ENCODE data around the gene SKIC3. TPM values are rescaled to one million over a fixed set of nuclear protein-coding genes. Genes with fewer than 3 reads are reported as not detected.

SKIC3 gene
- 68.7 TPM for total RNA-seq
- long read RNA-seq, full-length matches to known transcripts = 8 of 32 reads
- long read RNA-seq, partial matches to known transcripts = 19 of 32 reads
- long read RNA-seq, other reads (novel, unspliced or antisense) = 5 of 32 reads

- TF ChIP-seq, protein P1, sequence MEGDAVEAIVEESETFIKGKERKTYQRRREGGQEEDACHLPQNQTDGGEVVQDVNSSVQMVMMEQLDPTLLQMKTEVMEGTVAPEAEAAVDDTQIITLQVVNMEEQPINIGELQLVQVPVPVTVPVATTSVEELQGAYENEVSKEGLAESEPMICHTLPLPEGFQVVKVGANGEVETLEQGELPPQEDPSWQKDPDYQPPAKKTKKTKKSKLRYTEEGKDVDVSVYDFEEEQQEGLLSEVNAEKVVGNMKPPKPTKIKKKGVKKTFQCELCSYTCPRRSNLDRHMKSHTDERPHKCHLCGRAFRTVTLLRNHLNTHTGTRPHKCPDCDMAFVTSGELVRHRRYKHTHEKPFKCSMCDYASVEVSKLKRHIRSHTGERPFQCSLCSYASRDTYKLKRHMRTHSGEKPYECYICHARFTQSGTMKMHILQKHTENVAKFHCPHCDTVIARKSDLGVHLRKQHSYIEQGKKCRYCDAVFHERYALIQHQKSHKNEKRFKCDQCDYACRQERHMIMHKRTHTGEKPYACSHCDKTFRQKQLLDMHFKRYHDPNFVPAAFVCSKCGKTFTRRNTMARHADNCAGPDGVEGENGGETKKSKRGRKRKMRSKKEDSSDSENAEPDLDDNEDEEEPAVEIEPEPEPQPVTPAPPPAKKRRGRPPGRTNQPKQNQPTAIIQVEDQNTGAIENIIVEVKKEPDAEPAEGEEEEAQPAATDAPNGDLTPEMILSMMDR (IDR thresholded peaks at IDR 0.05) = peak; percentile 47
- H3K36me3 ChIP-seq = peaks cover 16% of the 10 kb centered on the region
- peaks cover 27% of the 10 kb centered on the region for H3K4me1 ChIP-seq
- peak within 1 kb of the TSS; percentile 86 for H3K4me3 ChIP-seq
- ATAC-seq = peak; percentile 98
- peak within 1 kb of the TSS; percentile 91 for H3K27ac ChIP-seq
- intact Hi-C loops (cut with DNase I) = no loop called here
- H3K9me3 ChIP-seq = no peaks in the 10 kb centered on the region
- DNase-seq = peak; percentile 96
- H3K27me3 ChIP-seq (ENCODE audit: low read depth) = no peaks in the 10 kb centered on the region
Observed at GRCh38 chr5:95554647-95555548, at the start of gene SKIC3, which contains the start of gene ARSK. TSS of gene SKIC3 (minus strand) at chr5:95554977. CDS start at chr5:95547150, 7,827 bp downstream. TSS of gene ARSK (plus strand) at chr5:95555101. CDS start at chr5:95555279, 178 bp downstream.

- Histone ChIP-seq H3K4me1 (no peaks in the 10 kb centered on the region), H3K4me3 (no peak overlapping the region), H3K9me3 (no peaks in the 10 kb centered on the region), H3K27ac (no peak overlapping the region), H3K36me3 (peaks cover 13% of the 10 kb centered on the region), H3K27me3 (ENCODE audit: low read depth) (no peaks in the 10 kb centered on the region)
- TF ChIP-seq, protein P1 (IDR thresholded peaks at IDR 0.05) = no peak
- no peak for ATAC-seq
- no peak for DNase-seq
- intact Hi-C loops (cut with DNase I) = no loop called here
Observed at GRCh38 chr5:95600557-95600956, 45.8 kb upstream of the SKIC3 start.

DNA sequence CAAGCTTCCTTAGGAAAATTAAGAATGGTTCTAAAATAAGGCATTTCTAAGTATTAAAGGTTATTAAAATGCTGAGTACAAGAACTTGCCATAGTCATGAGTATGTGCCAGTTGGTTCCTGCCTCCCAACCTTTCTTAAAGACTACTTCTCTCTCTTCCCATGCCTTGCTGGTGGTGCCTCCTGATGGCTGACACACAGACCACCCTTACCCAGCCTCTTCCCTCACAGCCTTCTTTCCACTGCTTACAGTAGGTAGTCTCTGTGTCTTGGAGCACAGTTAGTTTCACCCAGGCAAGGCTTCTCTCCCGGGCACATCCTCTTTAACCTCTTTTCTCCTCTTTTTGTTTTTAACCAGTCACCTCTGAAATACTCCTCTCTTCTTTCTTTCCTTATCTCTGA, 44.5 kb upstream of the SKIC3 start:
- TF ChIP-seq, protein P1 (IDR thresholded peaks at IDR 0.05) = no peak
- Histone ChIP-seq H3K4me3 (no peak overlapping the region), H3K27ac (no peak overlapping the region), H3K9me3 (no peaks in the 10 kb centered on the region), H3K4me1 (no peaks in the 10 kb centered on the region), H3K36me3 (peaks cover 13% of the 10 kb centered on the region), H3K27me3 (ENCODE audit: low read depth) (no peaks in the 10 kb centered on the region)
- no peak for ATAC-seq
- intact Hi-C loops (cut with DNase I) = no loop called here
- no peak for DNase-seq

- no peaks in the 10 kb centered on the region for H3K9me3 ChIP-seq
- ATAC-seq (peak in 1 of 2 donors; percentile 24), DNase-seq (no peak)
- H3K27me3 ChIP-seq (ENCODE audit: low read depth) = no peaks in the 10 kb centered on the region
- intact Hi-C loops (cut with DNase I) = no loop called here
- H3K4me3 ChIP-seq = no peak overlapping the region
- H3K27ac ChIP-seq = no peak overlapping the region
- no peaks in the 10 kb centered on the region for H3K4me1 ChIP-seq
- no peaks in the 10 kb centered on the region for H3K36me3 ChIP-seq
- TF ChIP-seq, protein P1 (IDR thresholded peaks at IDR 0.05) = no peak
Observed at GRCh38 chr5:95595289-95595931, 40.6 kb upstream of the SKIC3 start.

GRCh38 chr5:95591490-95591901, 36.7 kb upstream of the SKIC3 start:
- DNase-seq (no peak), ATAC-seq (no peak)
- Histone ChIP-seq H3K4me3 (no peak overlapping the region), H3K9me3 (no peaks in the 10 kb centered on the region), H3K27ac (no peak overlapping the region), H3K36me3 (no peaks in the 10 kb centered on the region), H3K4me1 (no peaks in the 10 kb centered on the region), H3K27me3 (ENCODE audit: low read depth) (no peaks in the 10 kb centered on the region)
- intact Hi-C loops (cut with DNase I) = no loop called here
- TF ChIP-seq, protein P1 (IDR thresholded peaks at IDR 0.05) = no peak

Data from lower lobe of right lung (tissue), 2 donors.